Muscle layer of colon (tissue), 2 donors: ENCODE results near the gene ETFB.

Experiments
- H3K27ac ChIP-seq: one replicate; pipeline ENCODE4 v1.7.0; 2013; ENCODE audit warnings: low read depth, mild to moderate bottlenecking, low read length, moderate library complexity
- H3K27me3 ChIP-seq, 2 donors: one replicate each; pipeline ENCODE4 v1.7.0; 2013; ENCODE audit warnings: low read length in 2 of 2, mild to moderate bottlenecking in 2 of 2; ENCODE audit not compliant: insufficient read depth in 2 of 2, control insufficient read depth in 1 of 2
- H3K36me3 ChIP-seq: one replicate; pipeline ENCODE4 v1.7.0; 2013; ENCODE audit warnings: mild to moderate bottlenecking, low read length; ENCODE audit not compliant: insufficient read depth
- H3K4me1 ChIP-seq: one replicate; pipeline ENCODE4 v1.7.0; 2013; ENCODE audit warnings: mild to moderate bottlenecking, low read length; ENCODE audit not compliant: insufficient read depth
- H3K4me3 ChIP-seq, 2 donors: one replicate each; pipeline ENCODE4 v1.7.0; 2013; ENCODE audit warnings: low read length in 2 of 2, low read depth in 1 of 2, mild to moderate bottlenecking in 1 of 2, moderate library complexity in 1 of 2
- H3K9ac ChIP-seq: one replicate; pipeline ENCODE4 v1.7.0; 2013; ENCODE audit warnings: low read length
- H3K9me3 ChIP-seq: one replicate; pipeline ENCODE4 v1.7.0; 2013; ENCODE audit warnings: mild to moderate bottlenecking, low read length
- donor health status: abdominal sarcoma.
- donor health status: Adenocarcinoma of cecum.

The ETFB gene

GRCh38 chr19:51330366-51330765 lies 35.8 kb downstream of the ETFB start:
- no peak overlapping the region for H3K4me3 ChIP-seq
- no peaks in the 10 kb centered on the region for H3K9me3 ChIP-seq
- H3K9ac ChIP-seq = no peak overlapping the region
- H3K36me3 ChIP-seq = no peaks in the 10 kb centered on the region
- no peaks in the 10 kb centered on the region for H3K4me1 ChIP-seq
- H3K27ac ChIP-seq = no peak overlapping the region
- H3K27me3 ChIP-seq = peaks cover 3 to 42% of the 10 kb centered on the region in 2 donors

DNA sequence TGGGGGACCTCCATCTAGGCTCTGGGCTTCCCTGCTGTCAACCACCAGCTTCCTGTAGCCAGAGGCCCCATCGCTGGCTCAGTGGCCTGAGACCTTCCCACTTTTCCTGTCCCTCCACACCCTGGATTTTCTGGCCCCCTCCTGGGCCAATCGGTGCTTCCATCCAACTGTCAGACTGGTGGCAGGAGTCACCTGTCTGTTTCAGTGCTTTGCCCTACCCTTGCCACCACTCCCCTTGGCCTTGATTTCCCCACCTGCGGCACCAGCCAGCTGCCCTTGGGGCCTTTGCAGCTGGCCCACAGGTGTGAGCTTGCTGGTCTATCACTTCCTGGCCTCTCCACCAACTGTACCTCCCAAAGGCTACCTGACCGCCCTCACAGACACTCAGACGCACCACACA lies 36.8 kb downstream of the ETFB start:
- Histone ChIP-seq H3K27ac (no peak overlapping the region), H3K27me3 (peaks cover 3 to 43% of the 10 kb centered on the region in 2 donors), H3K4me3 (no peak overlapping the region), H3K36me3 (no peaks in the 10 kb centered on the region), H3K9ac (no peak overlapping the region), H3K4me1 (no peaks in the 10 kb centered on the region), H3K9me3 (no peaks in the 10 kb centered on the region)

- H3K9ac ChIP-seq = no peak overlapping the region
- no peaks in the 10 kb centered on the region for H3K4me1 ChIP-seq
- no peaks in the 10 kb centered on the region for H3K36me3 ChIP-seq
- no peak overlapping the region for H3K27ac ChIP-seq
- peaks cover 3 to 46% of the 10 kb centered on the region in 2 donors for H3K27me3 ChIP-seq
- no peaks in the 10 kb centered on the region for H3K9me3 ChIP-seq
- H3K4me3 ChIP-seq = no peak overlapping the region
Observed at GRCh38 chr19:51327066-51328001, 38.9 kb downstream of the ETFB start.

DNA sequence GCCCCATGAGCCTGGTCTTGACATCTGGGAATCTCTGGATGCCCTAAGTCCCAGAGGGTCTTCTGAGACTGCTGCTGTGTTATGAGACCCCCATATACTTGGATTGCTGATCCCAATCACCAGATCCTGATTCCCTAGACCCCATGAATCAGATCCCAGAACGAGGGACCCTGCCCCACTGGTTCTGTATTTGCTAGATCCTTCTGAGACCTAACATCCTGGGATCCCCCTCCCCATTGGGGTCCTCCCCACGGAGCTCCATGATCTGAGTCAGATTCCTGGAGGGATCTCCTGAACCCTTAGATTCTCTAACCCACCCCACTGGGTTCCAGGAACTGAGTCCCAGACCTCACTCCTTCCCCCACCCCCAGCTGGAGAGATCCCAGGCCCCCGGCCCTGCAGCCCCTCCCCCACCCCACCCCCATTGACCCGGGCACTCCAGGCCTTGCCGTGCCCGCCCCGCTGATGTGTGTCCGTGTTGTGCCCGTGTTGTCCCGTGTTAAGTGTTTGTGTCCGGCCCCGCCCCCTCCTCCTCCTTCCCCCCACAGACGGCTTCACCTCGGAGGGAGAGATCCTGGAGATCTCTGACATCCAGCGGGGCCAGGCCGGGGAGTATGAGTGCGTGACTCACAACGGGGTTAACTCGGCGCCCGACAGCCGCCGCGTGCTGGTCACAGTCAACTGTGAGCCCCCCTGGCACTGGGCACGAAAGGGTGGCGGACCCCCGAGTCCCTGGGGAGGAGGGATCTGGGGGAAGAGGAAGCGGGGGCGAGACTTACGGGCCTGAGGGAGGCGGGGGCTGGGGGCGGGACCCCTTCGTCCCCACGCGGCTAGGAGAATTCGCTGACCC lies 39.7 kb downstream of the ETFB start:
- no peaks in the 10 kb centered on the region for H3K9me3 ChIP-seq
- no peak overlapping the region for H3K4me3 ChIP-seq
- H3K27ac ChIP-seq = no peak overlapping the region
- no peaks in the 10 kb centered on the region for H3K36me3 ChIP-seq
- H3K4me1 ChIP-seq = no peaks in the 10 kb centered on the region
- H3K27me3 ChIP-seq = peaks cover 3 to 46% of the 10 kb centered on the region in 2 donors
- no peak overlapping the region for H3K9ac ChIP-seq

GRCh38 chr19:51325161-51325976 lies 40.8 kb downstream of the ETFB start:
- H3K4me3 ChIP-seq = no peak overlapping the region
- H3K36me3 ChIP-seq = no peaks in the 10 kb centered on the region
- no peaks in the 10 kb centered on the region for H3K9me3 ChIP-seq
- H3K27ac ChIP-seq = no peak overlapping the region
- peaks cover 3 to 46% of the 10 kb centered on the region in 2 donors for H3K27me3 ChIP-seq
- no peak overlapping the region for H3K9ac ChIP-seq
- H3K4me1 ChIP-seq = no peaks in the 10 kb centered on the region

DNA sequence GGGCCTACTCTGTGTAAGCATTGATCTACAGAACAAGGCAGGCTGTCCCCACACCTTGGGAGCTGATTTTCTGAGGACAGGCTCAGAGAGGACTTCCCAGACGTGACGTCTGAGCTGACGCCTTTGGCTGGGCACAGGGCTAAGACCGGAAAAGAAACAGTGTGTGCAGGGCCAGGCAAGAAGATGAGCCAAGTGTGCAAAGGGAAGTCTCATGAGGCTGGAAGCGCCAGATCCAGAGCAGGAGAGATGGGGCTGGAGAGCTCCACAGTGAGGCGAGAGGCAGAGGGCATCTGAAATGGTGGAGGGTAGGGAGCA lies 42.1 kb downstream of the ETFB start:
- Histone ChIP-seq H3K27ac (no peak overlapping the region), H3K9ac (no peak overlapping the region), H3K4me3 (no peak overlapping the region), H3K4me1 (no peaks in the 10 kb centered on the region), H3K9me3 (no peaks in the 10 kb centered on the region), H3K36me3 (no peaks in the 10 kb centered on the region), H3K27me3 (peaks cover 3 to 40% of the 10 kb centered on the region in 2 donors)

DNA sequence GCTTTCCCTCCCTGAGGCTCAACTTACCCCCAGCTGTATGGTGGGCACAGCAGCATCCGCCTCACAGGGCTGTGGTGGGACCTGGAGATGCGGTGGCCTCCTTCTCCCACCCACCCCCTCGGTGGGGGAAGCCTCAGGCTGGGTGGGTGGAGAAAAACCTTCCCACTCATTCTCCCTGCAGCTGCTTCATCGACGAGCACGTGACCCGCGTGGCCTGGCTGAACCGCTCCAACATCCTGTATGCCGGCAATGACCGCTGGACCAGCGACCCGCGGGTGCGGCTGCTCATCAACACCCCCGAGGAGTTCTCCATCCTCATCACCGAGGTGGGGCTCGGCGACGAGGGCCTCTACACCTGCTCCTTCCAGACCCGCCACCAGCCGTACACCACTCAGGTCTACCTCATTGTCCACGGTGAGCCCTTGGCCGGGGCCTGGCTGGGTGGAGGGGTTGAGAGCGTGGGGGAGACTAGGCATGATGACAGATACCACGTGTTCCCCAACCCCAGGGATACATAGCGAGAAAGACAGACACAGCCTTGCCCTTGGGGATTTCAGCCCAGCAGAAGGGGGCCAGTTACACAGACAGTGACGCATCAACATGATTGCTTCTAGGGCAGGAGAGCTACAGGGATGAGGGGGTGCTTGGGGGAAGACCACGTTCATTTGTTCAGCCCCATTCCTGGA lies 42.6 kb downstream of the ETFB start:
- Histone ChIP-seq H3K4me1 (no peaks in the 10 kb centered on the region), H3K27me3 (peaks cover 3 to 35% of the 10 kb centered on the region in 2 donors), H3K9me3 (no peaks in the 10 kb centered on the region), H3K36me3 (no peaks in the 10 kb centered on the region), H3K4me3 (no peak overlapping the region), H3K27ac (no peak overlapping the region), H3K9ac (no peak overlapping the region)

DNA sequence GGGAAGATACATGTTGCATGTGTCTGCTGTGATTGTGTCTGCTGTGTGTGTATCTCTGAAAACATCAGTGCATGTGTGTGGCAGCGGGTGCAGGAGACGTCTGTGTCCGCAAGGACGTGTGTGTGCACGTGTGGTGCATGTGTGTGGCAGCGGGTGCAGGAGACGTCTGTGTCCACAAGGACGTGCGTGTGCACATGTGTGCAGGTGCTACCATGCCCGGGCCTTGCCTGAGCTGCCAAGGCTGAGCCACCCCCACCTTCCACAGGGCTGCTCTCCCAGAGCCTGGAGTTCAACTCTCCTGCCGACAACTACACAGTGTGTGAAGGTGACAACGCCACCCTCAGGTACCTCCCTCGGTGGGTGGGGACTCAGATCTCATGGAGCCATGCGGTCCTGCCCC lies 44.4 kb downstream of the ETFB start:
- H3K9me3 ChIP-seq = no peaks in the 10 kb centered on the region
- no peak overlapping the region for H3K27ac ChIP-seq
- no peaks in the 10 kb centered on the region for H3K36me3 ChIP-seq
- H3K4me3 ChIP-seq = no peak overlapping the region
- no peak overlapping the region for H3K9ac ChIP-seq
- no peaks in the 10 kb centered on the region for H3K4me1 ChIP-seq
- peaks cover 0 to 20% of the 10 kb centered on the region in 2 donors for H3K27me3 ChIP-seq

DNA sequence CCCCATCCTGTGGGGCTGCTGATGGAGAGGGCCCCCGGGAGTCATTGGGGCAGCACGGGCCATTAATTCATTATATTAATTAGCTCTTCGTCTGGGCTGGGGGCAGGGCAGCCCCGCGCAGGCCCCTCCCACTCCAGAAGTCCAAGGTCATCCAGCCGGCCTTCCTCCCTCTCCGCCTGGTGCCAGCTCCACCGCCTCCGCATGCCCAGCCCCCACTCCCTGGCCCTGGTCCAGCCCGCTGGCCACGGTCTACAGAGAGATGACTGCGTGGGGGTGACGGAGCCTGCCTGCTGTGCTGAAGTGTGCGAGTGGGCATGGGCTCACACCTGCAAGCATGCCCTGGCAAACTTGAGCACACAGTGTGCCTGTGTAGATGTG lies 45.9 kb downstream of the ETFB start:
- Histone ChIP-seq H3K27me3 (peaks cover 0 to 7% of the 10 kb centered on the region in 2 donors), H3K9me3 (no peaks in the 10 kb centered on the region), H3K27ac (no peak overlapping the region), H3K36me3 (no peaks in the 10 kb centered on the region), H3K4me1 (no peaks in the 10 kb centered on the region), H3K9ac (no peak overlapping the region), H3K4me3 (no peak overlapping the region)

DNA sequence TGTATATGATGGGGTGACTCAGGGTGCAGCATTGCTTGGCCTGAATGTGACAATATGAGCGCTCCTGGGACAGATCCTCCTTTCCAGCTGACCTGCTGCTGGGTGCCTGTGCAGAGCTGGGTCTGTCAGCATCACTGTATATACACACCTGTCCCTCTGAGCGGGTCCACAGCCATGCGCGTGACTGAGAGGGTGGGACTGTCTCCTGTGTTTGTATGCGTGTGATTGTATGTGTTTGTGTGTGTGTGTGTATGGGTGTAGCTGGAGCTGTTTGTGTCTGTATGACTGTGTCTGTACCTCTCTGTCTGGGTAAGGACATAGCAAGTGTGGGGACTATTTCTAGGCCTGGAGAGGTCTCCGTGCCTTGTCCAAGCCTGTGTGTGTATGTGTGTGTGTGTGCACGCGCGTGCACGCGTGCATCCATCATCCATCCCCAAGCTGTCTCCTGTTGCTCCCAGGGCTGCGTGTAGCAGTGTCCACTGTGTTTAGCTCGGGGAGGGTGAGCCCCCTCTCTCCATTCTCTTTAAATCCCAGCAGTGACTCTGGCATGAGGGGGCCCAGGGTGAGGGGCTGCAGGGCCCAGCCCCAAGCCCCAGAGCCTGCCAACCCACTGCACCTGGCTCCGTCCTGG lies 46.4 kb downstream of the ETFB start:
- H3K36me3 ChIP-seq = no peaks in the 10 kb centered on the region

More for the DNA sequence above, 46.4 kb downstream of the ETFB start:
- Histone ChIP-seq H3K4me3 (no peak overlapping the region), H3K27me3 (peaks cover 0 to 9% of the 10 kb centered on the region in 2 donors), H3K9me3 (no peaks in the 10 kb centered on the region), H3K4me1 (no peaks in the 10 kb centered on the region), H3K9ac (no peak overlapping the region), H3K27ac (no peak overlapping the region)
